Measurements from ENCODE around the gene PNMA8A.
"Not testable (repeated sequence)": the region's sequence is repeated elsewhere in the genome, so short reads cannot be mapped to it uniquely, and the experiment has no call there.

GRCh38 chr19:46496886-46497285 is 25.5 kb upstream of the PNMA8A start:
- TF ChIP-seq CTCF, POLR2A, POLR2AphosphoS5, EP300 (IDR thresholded peaks at IDR 0.05): not testable (repeated sequence)

All from sigmoid colon (tissue), 4 donors.